ENCODE data around the gene GNRHR. TPM values are rescaled to one million over a fixed set of nuclear protein-coding genes. Genes with fewer than 3 reads are reported as not detected.

GNRHR gene
- total RNA-seq, 4 donors from 2014 or later: not detected

DNA sequence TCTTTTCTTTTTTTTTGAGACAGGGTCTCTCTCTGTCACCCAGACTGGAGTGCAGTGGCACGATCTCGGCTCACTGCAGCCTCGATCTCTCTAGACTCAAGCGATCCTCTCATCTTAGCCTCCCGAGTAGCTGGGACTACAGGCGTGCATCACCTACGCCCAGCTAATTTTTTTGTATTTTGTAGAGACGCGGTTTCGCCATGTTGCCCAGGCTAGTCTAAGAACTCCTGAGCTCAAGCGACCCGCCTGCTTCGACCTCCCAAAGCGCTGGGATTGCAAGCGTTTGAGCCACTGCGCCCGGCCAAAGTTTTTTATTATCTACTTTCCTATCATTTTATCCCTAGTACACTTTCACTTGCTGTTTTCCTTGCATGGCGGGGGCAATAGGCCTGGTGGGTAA, 54.6 kb downstream of the GNRHR start:
- peak overlapping the region in 1 of 4 donors; percentile 88 for H3K27ac ChIP-seq
- no peaks in the 10 kb centered on the region for H3K27me3 ChIP-seq
- TF ChIP-seq, protein P1, sequence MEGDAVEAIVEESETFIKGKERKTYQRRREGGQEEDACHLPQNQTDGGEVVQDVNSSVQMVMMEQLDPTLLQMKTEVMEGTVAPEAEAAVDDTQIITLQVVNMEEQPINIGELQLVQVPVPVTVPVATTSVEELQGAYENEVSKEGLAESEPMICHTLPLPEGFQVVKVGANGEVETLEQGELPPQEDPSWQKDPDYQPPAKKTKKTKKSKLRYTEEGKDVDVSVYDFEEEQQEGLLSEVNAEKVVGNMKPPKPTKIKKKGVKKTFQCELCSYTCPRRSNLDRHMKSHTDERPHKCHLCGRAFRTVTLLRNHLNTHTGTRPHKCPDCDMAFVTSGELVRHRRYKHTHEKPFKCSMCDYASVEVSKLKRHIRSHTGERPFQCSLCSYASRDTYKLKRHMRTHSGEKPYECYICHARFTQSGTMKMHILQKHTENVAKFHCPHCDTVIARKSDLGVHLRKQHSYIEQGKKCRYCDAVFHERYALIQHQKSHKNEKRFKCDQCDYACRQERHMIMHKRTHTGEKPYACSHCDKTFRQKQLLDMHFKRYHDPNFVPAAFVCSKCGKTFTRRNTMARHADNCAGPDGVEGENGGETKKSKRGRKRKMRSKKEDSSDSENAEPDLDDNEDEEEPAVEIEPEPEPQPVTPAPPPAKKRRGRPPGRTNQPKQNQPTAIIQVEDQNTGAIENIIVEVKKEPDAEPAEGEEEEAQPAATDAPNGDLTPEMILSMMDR (IDR thresholded peaks at IDR 0.05): no peak
- no peak for TF ChIP-seq POLR2A (IDR thresholded peaks at IDR 0.05)
- H3K4me1 ChIP-seq: peaks cover 0 to 13% (median 2%) of the 10 kb centered on the region in 4 donors
- DNase-seq: no peak
- peak overlapping the region in 2 of 4 donors; percentile 91 to 97 for H3K4me3 ChIP-seq
- peaks cover 0 to 3% (median 0%) of the 10 kb centered on the region in 3 donors for H3K36me3 ChIP-seq
- H3K9me3 ChIP-seq: no peaks in the 10 kb centered on the region

DNA sequence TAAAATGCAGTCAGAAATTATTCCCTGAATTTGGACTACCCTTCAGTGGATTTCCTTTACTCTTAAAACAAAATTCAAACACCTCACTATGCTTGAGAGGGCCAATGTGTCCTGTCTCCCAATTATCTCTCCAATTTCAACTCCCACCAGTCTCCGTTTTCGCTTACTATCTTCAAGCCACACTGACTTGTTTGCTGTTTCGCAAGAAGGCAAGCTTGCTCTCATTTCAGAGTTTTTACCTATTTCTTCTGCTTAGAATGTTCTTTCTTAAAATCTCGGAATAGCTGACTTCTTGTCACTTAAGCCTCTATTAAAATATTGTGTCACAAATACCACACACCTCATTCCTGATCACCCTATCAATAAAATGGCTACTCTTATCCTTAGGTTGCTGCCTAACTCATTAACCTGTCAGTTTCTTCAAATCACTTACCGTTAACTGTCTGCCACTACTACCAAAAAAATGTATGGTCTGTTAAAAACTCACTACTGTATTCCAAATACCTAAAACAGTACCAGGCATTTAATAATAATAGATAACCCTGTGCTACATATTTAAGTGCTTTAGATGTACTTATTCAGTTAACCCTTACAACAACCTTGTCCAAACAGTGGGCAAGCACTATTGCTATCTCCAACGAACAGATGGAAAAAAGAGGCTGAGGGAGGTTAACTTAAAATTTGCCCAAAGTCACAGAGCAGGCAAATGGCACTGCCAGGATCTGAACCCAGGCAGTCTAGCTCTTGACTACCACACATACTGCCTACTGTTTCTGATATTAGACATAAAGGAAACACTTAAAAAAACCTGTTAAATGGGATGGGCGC, 56.1 kb downstream of the GNRHR start:
- no peak for TF ChIP-seq POLR2A (IDR thresholded peaks at IDR 0.05)
- TF ChIP-seq, protein P1 (IDR thresholded peaks at IDR 0.05): no peak
- H3K27me3 ChIP-seq: no peaks in the 10 kb centered on the region

GRCh38 chr4:67696061-67696460, 58.1 kb downstream of the GNRHR start:
- H3K9me3 ChIP-seq: no peaks in the 10 kb centered on the region
- H3K27ac ChIP-seq: no peak overlapping the region
- H3K27me3 ChIP-seq: no peaks in the 10 kb centered on the region
- H3K36me3 ChIP-seq: peaks cover 0 to 24% (median 0%) of the 10 kb centered on the region in 3 donors
- no peak overlapping the region for H3K4me3 ChIP-seq
- H3K4me1 ChIP-seq: peaks cover 0 to 5% (median 2%) of the 10 kb centered on the region in 4 donors
- TF ChIP-seq, protein P1 (IDR thresholded peaks at IDR 0.05): no peak
- TF ChIP-seq POLR2A (IDR thresholded peaks at IDR 0.05): no peak
- DNase-seq: no peak

More for the DNA sequence above, 56.1 kb downstream of the GNRHR start:
- DNase-seq: no peak
- no peak overlapping the region for H3K27ac ChIP-seq
- peaks cover 0 to 13% (median 2%) of the 10 kb centered on the region in 4 donors for H3K4me1 ChIP-seq
- no peak overlapping the region for H3K4me3 ChIP-seq
- peaks cover 0 to 11% (median 0%) of the 10 kb centered on the region in 3 donors for H3K36me3 ChIP-seq
- H3K9me3 ChIP-seq: no peaks in the 10 kb centered on the region

DNA sequence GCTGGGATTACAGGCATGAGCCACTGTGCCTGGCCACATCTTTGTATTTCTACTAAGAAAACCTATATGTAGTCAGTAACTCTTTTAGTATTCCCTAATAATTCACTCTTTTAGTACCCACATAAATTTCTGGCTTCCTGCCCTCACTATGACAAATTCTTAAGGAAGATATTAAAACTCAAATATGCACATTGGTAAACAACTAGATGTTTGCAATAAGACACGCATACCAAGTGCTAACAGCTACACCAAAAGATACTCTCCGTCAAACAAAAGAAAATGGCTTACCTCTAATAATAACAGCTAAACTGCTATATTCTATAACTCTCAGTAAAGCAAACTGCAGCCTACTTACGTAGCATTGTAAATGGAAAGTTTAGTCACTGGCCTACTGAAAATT, 59.5 kb downstream of the GNRHR start:
- peaks cover 0 to 24% (median 0%) of the 10 kb centered on the region in 3 donors for H3K36me3 ChIP-seq
- no peak for TF ChIP-seq POLR2A (IDR thresholded peaks at IDR 0.05)
- TF ChIP-seq, protein P1 (IDR thresholded peaks at IDR 0.05): no peak
- H3K4me1 ChIP-seq: peaks cover 0 to 4% (median under 1%) of the 10 kb centered on the region in 4 donors

GRCh38 chr4:67691328-67691727, 62.9 kb downstream of the GNRHR start:
- Histone ChIP-seq H3K27ac (no peak overlapping the region), H3K4me3 (no peak overlapping the region), H3K36me3 (peaks cover 0 to 27% (median 0%) of the 10 kb centered on the region in 3 donors), H3K9me3 (no peaks in the 10 kb centered on the region), H3K4me1 (no peaks in the 10 kb centered on the region), H3K27me3 (no peaks in the 10 kb centered on the region)
- no peak for TF ChIP-seq POLR2A (IDR thresholded peaks at IDR 0.05)
- TF ChIP-seq, protein P1 (IDR thresholded peaks at IDR 0.05): no peak
- DNase-seq: no peak

More for the DNA sequence above, 59.5 kb downstream of the GNRHR start:
- DNase-seq: no peak
- no peak overlapping the region for H3K27ac ChIP-seq
- H3K27me3 ChIP-seq: no peaks in the 10 kb centered on the region
- H3K9me3 ChIP-seq: no peaks in the 10 kb centered on the region
- no peak overlapping the region for H3K4me3 ChIP-seq

Small RNAs within 50 kb of the gene (small RNA-seq; reads per million reads assigned to genes)
- gene RF00091: 0 reads per million in 2 donors

Other genes starting within 250 kb of the GNRHR start
- gene CENPC, start 208.9 kb downstream of the GNRHR start, total RNA-seq: 10 to 100 TPM; 26.3 to 99.0 (median 40.0) TPM
- 10 to 100 TPM in 1 of 4 donors, 1 to 10 TPM in 1, not detected in 2; 1.5 to 13.2 TPM for gene STAP1, start 195.7 kb downstream of the GNRHR start, total RNA-seq
- 10 to 100 TPM; 18.1 to 69.7 (median 43.3) TPM for gene UBA6, start 53.2 kb downstream of the GNRHR start, total RNA-seq
- not detected for gene TMPRSS11D, start 129.6 kb upstream of the GNRHR start, total RNA-seq
- not detected for gene TMPRSS11A, start 209.1 kb upstream of the GNRHR start, total RNA-seq

Data from Peyer's patch (tissue), 4 donors.